ENCODE results near the gene SOCS4.

The SOCS4 gene

GRCh38 chr14:55092341-55092740 lies 65.3 kb downstream of the SOCS4 start:
- no peak for DNase-seq (ENCODE audit: low read depth)

GRCh38 chr14:55094292-55095157 lies 67.5 kb downstream of the SOCS4 start:
- DNase-seq (ENCODE audit: low read depth) = no peak

- DNase-seq (ENCODE audit: low read depth) = peak; percentile 30
Observed at GRCh38 chr14:55097881-55098560, 71.0 kb downstream of the SOCS4 start.

- DNase-seq (ENCODE audit: low read depth) = no peak
Observed at GRCh38 chr14:55098561-55098898, 71.5 kb downstream of the SOCS4 start.
